Coronary artery (tissue), 2 donors: ENCODE measurements around the gene TEKTIP1.

ENCODE experiments used
- DNase-seq: peaks from one replicate; pipeline ENCODE4 v3.0.0-alpha.2; 2017; ENCODE audit warnings: low spot score
- H3K27ac ChIP-seq, 2 donors: fragments of 200-600 bp; sonication (generic); one replicate each; pipeline ENCODE4 v1.5.1; 2016 to 2019
- H3K4me3 ChIP-seq: fragments of 200-600 bp; sonication (generic); 2 replicates; pipeline ENCODE4 v1.5.1; 2016; ENCODE audit warnings: mild to moderate bottlenecking, moderate library complexity
- CTCF ChIP-seq: fragments of 200-600 bp; sonication (generic); IDR thresholded peaks from one replicate; pipeline ENCODE4 v1.5.1; 2019; ENCODE audit warnings: antibody characterized with exemption

TEKTIP1 gene

GRCh38 chr19:3549816-3550215, 10.8 kb downstream of the TEKTIP1 start:
- no peak overlapping the region for H3K27ac ChIP-seq
- H3K4me3 ChIP-seq, result no peak overlapping the region
- no peak for TF ChIP-seq CTCF
- no peak for DNase-seq

- H3K27ac ChIP-seq, result no peak overlapping the region
- no peak for TF ChIP-seq CTCF
- no peak for DNase-seq
Measured at GRCh38 chr19:3550947-3551791, 12.2 kb downstream of the TEKTIP1 start.

GRCh38 chr19:3551792-3552095, 12.8 kb downstream of the TEKTIP1 start:
- TF ChIP-seq CTCF, result no peak
- Histone ChIP-seq H3K4me3 (no peak overlapping the region), H3K27ac (no peak overlapping the region)
- DNase-seq, result no peak

More at GRCh38 chr19:3550947-3551791, 12.2 kb downstream of the TEKTIP1 start:
- no peak overlapping the region for H3K4me3 ChIP-seq

GRCh38 chr19:3554254-3555083, 15.5 kb downstream of the TEKTIP1 start:
- Histone ChIP-seq H3K4me3 (no peak overlapping the region), H3K27ac (peak overlapping the region in 1 of 2 donors; percentile 21)
- TF ChIP-seq CTCF, result no peak
- DNase-seq, result no peak

- H3K27ac ChIP-seq, result peak overlapping the region in 1 of 2 donors; percentile 90
Measured at GRCh38 chr19:3555653-3556422, 16.9 kb downstream of the TEKTIP1 start.

More at GRCh38 chr19:3555653-3556422, 16.9 kb downstream of the TEKTIP1 start:
- TF ChIP-seq CTCF, result no peak
- peak overlapping the region; percentile 98 for H3K4me3 ChIP-seq
- no peak for DNase-seq
